Coronary artery (tissue), 2 donors: ENCODE measurements around the gene COL18A1.
"Not testable (repeated sequence)": the region's sequence is repeated elsewhere in the genome, so short reads cannot be mapped to it uniquely, and the experiment has no call there.

ENCODE experiments used
- DNase-seq: peaks from one replicate; pipeline ENCODE4 v3.0.0-alpha.2; 2017; ENCODE audit warnings: low spot score
- H3K27ac ChIP-seq, 2 donors: fragments of 200-600 bp; sonication (generic); one replicate each; pipeline ENCODE4 v1.5.1; 2016 to 2019
- H3K4me3 ChIP-seq: fragments of 200-600 bp; sonication (generic); 2 replicates; pipeline ENCODE4 v1.5.1; 2016; ENCODE audit warnings: mild to moderate bottlenecking, moderate library complexity
- TF ChIP-seq, protein P1 (sequence below): fragments of 200-600 bp; sonication (generic); IDR thresholded peaks from one replicate; pipeline ENCODE4 v1.5.1; 2019; ENCODE audit warnings: antibody characterized with exemption

COL18A1 gene

DNA sequence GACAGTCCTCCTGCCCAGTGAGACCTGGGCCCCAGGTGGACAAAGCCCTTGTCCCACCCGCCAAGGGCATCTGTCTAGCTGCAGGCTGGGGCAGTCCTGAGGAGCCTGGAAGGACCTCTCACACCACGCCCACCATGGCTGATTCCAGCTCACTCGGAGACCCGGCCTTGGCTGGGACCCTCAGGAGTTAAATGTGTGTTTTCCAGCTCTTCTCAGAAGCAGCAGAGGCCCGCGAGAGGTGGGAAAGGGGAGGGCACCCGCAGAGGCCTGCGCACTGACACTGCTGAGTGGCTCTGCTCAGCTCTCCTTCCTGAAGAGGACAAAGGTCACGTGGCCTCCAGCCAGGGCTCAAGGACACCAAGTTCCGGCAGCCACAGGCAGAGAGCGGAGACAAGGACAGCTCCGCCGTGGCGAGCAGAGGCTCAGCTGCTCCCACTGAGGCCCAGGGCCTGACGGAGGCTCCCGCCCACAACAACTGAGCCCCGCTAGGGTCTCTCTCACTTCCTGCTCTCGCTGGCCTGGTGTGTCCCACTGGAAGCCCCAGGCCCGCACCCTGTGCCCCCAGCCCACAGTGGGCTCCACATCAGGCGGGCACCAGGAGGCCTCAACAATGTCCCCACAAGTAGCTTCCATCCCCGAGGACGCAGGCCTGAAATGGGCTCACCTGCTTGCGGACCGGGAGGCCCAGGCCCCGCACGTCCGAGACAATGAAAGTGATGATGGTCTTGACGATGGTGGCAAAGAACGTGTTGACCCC lies 120.4 kb downstream of the COL18A1 start:
- TF ChIP-seq, protein P1, sequence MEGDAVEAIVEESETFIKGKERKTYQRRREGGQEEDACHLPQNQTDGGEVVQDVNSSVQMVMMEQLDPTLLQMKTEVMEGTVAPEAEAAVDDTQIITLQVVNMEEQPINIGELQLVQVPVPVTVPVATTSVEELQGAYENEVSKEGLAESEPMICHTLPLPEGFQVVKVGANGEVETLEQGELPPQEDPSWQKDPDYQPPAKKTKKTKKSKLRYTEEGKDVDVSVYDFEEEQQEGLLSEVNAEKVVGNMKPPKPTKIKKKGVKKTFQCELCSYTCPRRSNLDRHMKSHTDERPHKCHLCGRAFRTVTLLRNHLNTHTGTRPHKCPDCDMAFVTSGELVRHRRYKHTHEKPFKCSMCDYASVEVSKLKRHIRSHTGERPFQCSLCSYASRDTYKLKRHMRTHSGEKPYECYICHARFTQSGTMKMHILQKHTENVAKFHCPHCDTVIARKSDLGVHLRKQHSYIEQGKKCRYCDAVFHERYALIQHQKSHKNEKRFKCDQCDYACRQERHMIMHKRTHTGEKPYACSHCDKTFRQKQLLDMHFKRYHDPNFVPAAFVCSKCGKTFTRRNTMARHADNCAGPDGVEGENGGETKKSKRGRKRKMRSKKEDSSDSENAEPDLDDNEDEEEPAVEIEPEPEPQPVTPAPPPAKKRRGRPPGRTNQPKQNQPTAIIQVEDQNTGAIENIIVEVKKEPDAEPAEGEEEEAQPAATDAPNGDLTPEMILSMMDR: no peak
- Histone ChIP-seq H3K4me3 (no peak overlapping the region), H3K27ac (no peak overlapping the region)
- no peak for DNase-seq

DNA sequence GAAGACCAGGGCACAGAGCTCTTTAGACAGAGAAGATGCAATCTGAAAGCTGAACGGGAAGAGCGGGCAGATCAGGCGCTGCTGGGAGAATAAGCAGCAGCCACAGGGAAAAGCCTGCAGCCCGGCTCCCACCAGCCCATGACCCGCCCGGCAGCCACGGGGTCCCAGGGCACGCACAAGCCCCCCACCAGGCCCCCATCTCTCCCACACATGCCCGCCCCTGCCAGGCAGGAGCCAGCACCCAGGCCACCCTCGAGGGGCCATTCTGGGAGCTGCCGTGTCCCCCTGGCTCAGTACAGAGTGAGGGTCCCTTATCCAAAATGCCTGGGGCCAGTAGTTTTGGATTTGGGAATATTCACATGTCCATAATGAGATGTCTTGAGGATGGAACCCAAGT lies 120.9 kb downstream of the COL18A1 start:
- TF ChIP-seq, protein P1: no peak
- DNase-seq: no peak
- Histone ChIP-seq H3K27ac (no peak overlapping the region), H3K4me3 (no peak overlapping the region)

GRCh38 chr21:45527151-45527999 lies 122.4 kb downstream of the COL18A1 start:
- not testable (repeated sequence) for H3K4me3 ChIP-seq, H3K27ac ChIP-seq, DNase-seq

- H3K4me3 ChIP-seq: no peak overlapping the region
- no peak for DNase-seq
- H3K27ac ChIP-seq: no peak overlapping the region
- TF ChIP-seq, protein P1: no peak
Observed at GRCh38 chr21:45528028-45528705, 123.2 kb downstream of the COL18A1 start.

GRCh38 chr21:45528981-45529784 lies 124.2 kb downstream of the COL18A1 start:
- H3K27ac ChIP-seq: no peak overlapping the region
- TF ChIP-seq, protein P1: no peak
- H3K4me3 ChIP-seq: no peak overlapping the region
- DNase-seq: no peak

- TF ChIP-seq, protein P1: no peak
Observed at GRCh38 chr21:45529785-45530422, 124.9 kb downstream of the COL18A1 start.

More at GRCh38 chr21:45529785-45530422, 124.9 kb downstream of the COL18A1 start:
- no peak for DNase-seq
- H3K4me3 ChIP-seq: no peak overlapping the region
- H3K27ac ChIP-seq: no peak overlapping the region
